IgD-negative memory B cell (primary cell): ENCODE measurements around the gene PTCRA. TPM values are rescaled to one million over a fixed set of nuclear protein-coding genes. Genes with fewer than 3 reads are reported as not detected.
"Not testable (repeated sequence)": the region's sequence is repeated elsewhere in the genome, so short reads cannot be mapped to it uniquely, and the experiment has no call there.

Source experiments
- H3K27ac Mint-ChIP-seq, 3 donors: one replicate each; pipeline ENCODE4 v1.8.0; 2020 to 2022; ENCODE audit warnings: mild to moderate bottlenecking in 3 of 3, mixed read lengths in 3 of 3, moderate library complexity in 1 of 3
- H3K27me3 Mint-ChIP-seq: one replicate; pipeline ENCODE4 v1.8.0; 2021; ENCODE audit warnings: mixed read lengths
- H3K36me3 Mint-ChIP-seq: one replicate; pipeline ENCODE4 v1.8.0; 2020; ENCODE audit warnings: mild to moderate bottlenecking, mixed read lengths
- H3K4me1 Mint-ChIP-seq, 3 donors: one replicate each; pipeline ENCODE4 v1.8.0; 2020 to 2022; ENCODE audit warnings: mixed read lengths in 3 of 3, mild to moderate bottlenecking in 1 of 3
- H3K4me3 Mint-ChIP-seq, 4 donors: one replicate each; pipeline ENCODE4 v1.8.0; 2020 to 2022; ENCODE audit warnings: mild to moderate bottlenecking in 4 of 4, mixed read lengths in 4 of 4, moderate library complexity in 3 of 4
- H3K9me3 Mint-ChIP-seq, 3 donors: one replicate each; pipeline ENCODE4 v1.8.0; 2020 to 2021; ENCODE audit warnings: mixed read lengths in 3 of 3, mild to moderate bottlenecking in 1 of 3
- polyA plus RNA-seq: library from polyadenylated mRNA; unstranded; fragments of 300-500 nt; fragmentation: Illumina TruSeq; gene quantifications from one replicate; pipeline ENCODE4 v1.2.3, GENCODE V29; 2021

PTCRA gene
- polyA plus RNA-seq, 1 donor from 2014 or later: 1.0 TPM

DNA sequence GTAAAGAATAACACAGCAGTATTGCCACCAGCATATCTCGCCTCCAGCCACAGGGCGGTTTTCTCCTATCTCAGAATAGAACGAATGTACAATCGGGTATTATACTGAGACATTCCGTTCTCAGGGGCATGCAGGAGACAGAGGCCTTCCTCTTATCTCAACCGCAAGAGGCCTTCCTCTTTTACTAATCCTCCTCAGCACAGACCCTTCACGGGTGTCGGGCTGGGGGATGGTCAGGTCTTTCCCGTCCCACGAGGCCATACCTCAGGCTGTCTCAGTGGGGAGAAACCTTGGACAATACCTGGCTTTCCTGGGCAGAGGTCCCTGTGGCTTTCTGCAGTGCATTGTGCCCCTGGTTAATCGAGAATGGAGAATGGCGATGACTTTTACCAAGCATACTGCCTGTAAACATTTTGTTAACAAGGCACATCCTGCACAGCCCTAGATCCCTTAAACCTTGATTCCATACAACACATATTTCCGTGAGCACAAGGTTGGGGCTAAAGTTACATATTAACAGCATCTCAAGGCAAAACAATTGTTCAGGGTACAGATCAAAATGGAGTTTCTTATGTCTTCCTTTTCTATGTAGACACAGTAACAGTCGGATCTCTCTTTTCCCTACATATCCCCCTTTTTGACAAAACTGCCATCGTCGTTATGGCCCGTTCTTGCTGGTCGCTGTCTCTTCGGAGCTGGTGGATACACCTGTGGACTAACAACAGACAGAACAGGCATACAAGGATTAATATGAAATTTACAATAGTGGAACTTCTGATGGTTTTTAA is 21.6 kb upstream of the PTCRA start:
- Mint-ChIP-seq H3K4me3 (peak overlapping the region; percentile 67 to 91 (median 80)), H3K4me1 (peaks cover 17 to 33% (median 27%) of the 10 kb centered on the region in 3 donors), H3K27ac (peak overlapping the region; percentile 41 to 84 (median 77))
- not testable (repeated sequence) for H3K9me3 Mint-ChIP-seq, H3K27me3 Mint-ChIP-seq, H3K36me3 Mint-ChIP-seq

DNA sequence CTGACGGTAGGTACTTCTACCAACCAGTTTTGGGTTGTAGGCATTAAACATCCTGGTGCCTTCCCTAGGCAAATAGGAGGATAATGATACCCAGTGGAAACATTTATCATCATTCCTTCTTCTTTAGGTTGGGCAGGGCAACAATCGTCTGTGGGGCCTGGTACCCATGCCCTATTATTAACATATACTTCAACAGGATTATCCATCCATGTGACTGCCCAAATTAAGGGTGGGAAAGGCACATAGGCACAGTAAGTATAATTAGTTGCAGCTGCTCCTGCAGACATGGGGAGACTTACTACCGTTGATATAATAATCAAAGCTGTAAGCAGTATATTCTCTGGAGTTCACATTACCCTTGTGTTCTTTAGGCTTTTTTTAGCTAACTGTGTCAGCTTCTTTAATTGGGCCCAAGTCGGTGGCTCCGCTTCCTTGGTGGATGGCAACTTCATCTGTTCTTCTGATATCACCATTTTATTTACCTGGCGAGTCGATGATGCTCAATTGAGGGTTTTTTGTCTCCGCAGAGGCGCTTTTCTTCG is 19.6 kb upstream of the PTCRA start:
- Mint-ChIP-seq H3K27me3 (no peaks in the 10 kb centered on the region), H3K36me3 (no peaks in the 10 kb centered on the region), H3K4me1 (peaks cover 17 to 21% (median 19%) of the 10 kb centered on the region in 3 donors), H3K27ac (no peak overlapping the region), H3K4me3 (no peak overlapping the region), H3K9me3 (no peaks in the 10 kb centered on the region)

DNA sequence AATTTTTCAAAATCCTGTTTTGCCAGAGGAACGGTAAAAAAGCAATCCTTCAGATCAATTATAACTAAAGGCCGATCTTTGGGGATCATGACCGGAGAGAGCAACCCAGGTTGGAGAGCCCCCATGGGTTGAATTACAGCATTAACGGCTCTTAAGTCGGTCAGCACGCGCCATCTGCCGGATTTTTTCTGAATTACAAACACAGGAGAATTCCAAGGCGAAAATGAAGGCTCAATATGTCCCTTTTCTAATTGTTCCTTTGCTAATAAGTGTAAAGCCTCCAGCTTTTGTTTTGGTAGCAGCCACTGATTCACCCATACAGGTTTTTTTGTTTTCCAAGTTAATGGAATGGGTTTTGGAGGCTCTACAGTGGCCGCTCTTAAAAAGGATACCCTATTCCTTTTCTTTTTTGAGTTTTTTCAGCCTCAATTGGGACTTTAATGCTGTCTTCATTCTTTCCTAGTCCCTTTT is 16.9 kb upstream of the PTCRA start:
- Mint-ChIP-seq H3K9me3 (no peaks in the 10 kb centered on the region), H3K27ac (peak overlapping the region in 2 of 3 donors; percentile 1 to 39), H3K4me3 (no peak overlapping the region), H3K27me3 (no peaks in the 10 kb centered on the region), H3K36me3 (no peaks in the 10 kb centered on the region), H3K4me1 (peaks cover 9 to 16% (median 10%) of the 10 kb centered on the region in 3 donors)

DNA sequence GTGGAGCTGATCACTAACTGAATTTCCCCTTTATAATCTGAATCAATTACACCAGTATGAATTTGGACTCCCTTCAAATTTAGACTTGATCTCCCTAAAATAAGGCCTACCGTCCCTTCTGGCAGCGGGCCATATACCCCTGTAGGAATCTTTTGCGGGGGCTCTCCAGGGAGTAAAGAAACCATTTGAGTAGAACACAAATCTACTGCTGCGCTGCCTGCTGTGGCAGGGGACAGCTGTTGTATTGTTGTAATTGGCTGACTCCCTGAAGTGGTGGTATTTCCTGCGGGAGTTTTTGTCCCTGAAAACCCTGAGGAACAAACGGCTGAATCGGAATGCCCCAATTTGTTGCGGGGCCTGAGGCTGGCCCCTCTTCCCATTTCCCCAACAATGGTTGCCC is 16.0 kb upstream of the PTCRA start:
- Mint-ChIP-seq H3K27me3 (no peaks in the 10 kb centered on the region), H3K27ac (peak overlapping the region in 1 of 3 donors; percentile 47), H3K9me3 (no peaks in the 10 kb centered on the region), H3K4me3 (no peak overlapping the region), H3K36me3 (no peaks in the 10 kb centered on the region), H3K4me1 (peaks cover 2 to 9% (median 4%) of the 10 kb centered on the region in 3 donors)

DNA sequence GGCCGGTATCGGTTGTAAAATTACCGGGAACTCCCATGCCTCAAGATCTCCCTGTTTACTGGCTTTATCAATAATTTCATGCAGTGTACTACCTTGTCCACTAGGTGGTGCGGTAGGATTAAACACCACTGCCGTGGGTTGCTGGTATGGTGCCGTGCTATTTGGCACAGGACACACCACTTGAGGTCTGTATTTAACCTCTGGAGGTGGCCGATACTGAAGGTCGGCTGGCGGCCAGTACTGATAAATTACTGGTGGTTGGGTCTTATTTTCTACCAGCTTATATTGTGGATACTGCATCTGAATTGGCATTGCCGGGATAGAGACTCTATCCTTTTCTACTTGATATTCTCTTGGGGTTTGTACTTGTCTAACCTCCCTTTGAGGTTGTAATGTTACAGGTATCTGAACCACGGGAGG is 14.3 kb upstream of the PTCRA start:
- no peak overlapping the region for H3K4me3 Mint-ChIP-seq
- H3K36me3 Mint-ChIP-seq: no peaks in the 10 kb centered on the region
- no peak overlapping the region for H3K27ac Mint-ChIP-seq
- H3K9me3 Mint-ChIP-seq: no peaks in the 10 kb centered on the region
- H3K4me1 Mint-ChIP-seq: peaks cover 2 to 9% (median 4%) of the 10 kb centered on the region in 3 donors
- no peaks in the 10 kb centered on the region for H3K27me3 Mint-ChIP-seq

DNA sequence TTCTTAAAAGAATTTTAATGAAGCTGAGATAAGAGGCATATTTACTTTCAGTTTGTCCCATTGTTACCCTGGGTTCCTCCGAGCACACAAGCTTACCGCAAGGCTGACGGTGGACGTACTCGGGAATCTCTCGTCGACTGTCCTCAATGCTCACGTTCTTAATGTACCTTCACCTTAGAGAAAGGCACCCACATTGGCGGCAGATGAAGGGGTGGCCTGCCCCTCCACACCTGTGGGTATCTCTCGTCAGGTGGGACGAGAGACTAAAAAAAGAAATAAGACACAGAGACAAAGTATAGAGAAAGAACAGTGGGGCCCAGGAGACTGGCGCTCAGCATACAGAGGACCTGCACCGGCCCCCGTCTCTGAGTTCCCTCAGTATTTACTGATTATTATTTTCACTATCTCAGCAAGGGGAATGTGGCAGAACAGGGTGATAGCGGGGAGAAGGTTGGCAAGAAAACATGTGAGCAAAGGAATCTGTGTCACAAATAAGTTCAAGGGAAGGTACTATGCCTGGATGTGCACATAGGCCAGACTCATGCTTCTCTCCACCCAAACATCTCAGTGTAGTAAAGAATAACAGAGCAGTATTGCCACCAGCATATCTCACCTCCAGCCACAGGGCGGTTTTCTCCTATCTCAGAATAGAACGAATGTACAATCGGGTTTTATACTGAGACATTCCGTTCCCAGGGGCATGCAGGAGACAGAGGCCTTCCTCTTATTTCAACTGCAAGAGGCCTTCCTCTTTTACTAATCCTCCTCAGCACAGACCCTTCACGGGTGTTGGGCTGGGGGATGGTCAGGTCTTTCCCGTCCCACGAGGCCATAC is 13.2 kb upstream of the PTCRA start:
- not testable (repeated sequence) for H3K9me3 Mint-ChIP-seq, H3K27ac Mint-ChIP-seq, H3K27me3 Mint-ChIP-seq, H3K4me1 Mint-ChIP-seq, H3K4me3 Mint-ChIP-seq, H3K36me3 Mint-ChIP-seq

DNA sequence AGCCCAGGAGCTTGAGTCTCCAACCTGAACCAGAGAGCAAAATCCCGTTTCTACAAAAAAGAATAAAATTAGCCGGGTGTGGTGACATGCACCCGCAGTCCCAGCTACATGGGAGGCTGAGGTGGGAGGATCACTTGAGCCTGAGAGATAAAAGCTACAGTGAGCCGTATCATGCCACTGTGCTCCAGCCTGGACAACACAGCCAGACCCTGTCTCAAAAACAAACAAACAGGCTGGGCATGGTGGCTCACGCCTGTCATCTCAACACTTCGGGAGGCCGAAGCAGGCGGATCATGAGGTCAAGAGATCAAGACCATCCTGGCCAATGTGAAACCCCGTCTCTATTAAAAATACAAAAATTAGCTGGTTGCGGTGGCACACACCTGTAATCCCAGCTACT is 11.4 kb upstream of the PTCRA start:
- Mint-ChIP-seq H3K4me1 (peaks cover 0 to 3% (median 1%) of the 10 kb centered on the region in 3 donors), H3K36me3 (no peaks in the 10 kb centered on the region), H3K27ac (peak overlapping the region in 1 of 3 donors; percentile 7), H3K4me3 (no peak overlapping the region), H3K27me3 (no peaks in the 10 kb centered on the region), H3K9me3 (no peaks in the 10 kb centered on the region)

DNA sequence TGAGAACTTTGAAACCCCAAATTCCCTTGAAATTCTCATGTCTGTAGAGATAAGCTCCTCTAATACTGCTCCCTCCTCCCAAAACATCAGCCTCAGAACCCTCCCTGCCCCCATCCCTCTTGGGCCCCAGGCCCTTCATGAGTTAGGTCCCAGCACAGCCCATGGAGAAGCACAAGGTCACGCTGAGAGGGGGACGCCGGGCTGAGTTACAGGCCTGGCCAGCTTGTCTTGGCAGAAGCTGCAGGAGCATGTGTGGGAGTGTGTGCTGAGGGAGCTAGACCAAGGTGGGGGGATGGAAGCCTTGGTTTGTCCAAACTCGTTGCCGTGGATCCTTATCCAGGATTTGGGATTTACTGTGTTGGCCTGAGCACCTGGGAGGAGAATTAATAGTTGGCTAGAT is 8.5 kb upstream of the PTCRA start:
- H3K4me3 Mint-ChIP-seq: no peak overlapping the region
- no peaks in the 10 kb centered on the region for H3K9me3 Mint-ChIP-seq
- no peak overlapping the region for H3K27ac Mint-ChIP-seq
- peaks cover 0 to 3% (median 3%) of the 10 kb centered on the region in 3 donors for H3K4me1 Mint-ChIP-seq
- H3K27me3 Mint-ChIP-seq: peaks cover 7% of the 10 kb centered on the region
- H3K36me3 Mint-ChIP-seq: no peaks in the 10 kb centered on the region

DNA sequence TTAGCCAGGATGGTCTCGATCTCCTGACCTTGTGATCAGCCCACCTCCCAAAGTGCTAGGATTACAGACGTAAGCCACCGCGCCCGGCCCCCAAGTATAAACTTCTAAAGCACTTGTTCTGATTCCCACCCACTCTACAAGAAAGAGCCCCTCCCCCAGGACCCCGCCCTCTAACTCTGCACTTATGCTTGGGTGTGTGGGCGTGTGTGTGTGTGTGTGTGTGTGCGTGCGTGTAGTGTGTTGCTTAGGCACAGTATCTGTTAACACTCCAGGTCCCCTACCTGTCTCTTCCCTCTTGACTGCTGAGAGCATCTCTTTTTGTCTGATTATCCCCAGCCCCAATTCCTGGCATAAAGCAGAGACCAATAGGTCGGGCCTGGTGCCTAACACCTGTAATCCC is 6.0 kb upstream of the PTCRA start:
- no peaks in the 10 kb centered on the region for H3K9me3 Mint-ChIP-seq
- no peaks in the 10 kb centered on the region for H3K36me3 Mint-ChIP-seq
- peaks cover 0 to 5% (median 3%) of the 10 kb centered on the region in 3 donors for H3K4me1 Mint-ChIP-seq
- H3K27ac Mint-ChIP-seq: no peak overlapping the region
- H3K27me3 Mint-ChIP-seq: peaks cover 13% of the 10 kb centered on the region
- H3K4me3 Mint-ChIP-seq: no peak overlapping the region

DNA sequence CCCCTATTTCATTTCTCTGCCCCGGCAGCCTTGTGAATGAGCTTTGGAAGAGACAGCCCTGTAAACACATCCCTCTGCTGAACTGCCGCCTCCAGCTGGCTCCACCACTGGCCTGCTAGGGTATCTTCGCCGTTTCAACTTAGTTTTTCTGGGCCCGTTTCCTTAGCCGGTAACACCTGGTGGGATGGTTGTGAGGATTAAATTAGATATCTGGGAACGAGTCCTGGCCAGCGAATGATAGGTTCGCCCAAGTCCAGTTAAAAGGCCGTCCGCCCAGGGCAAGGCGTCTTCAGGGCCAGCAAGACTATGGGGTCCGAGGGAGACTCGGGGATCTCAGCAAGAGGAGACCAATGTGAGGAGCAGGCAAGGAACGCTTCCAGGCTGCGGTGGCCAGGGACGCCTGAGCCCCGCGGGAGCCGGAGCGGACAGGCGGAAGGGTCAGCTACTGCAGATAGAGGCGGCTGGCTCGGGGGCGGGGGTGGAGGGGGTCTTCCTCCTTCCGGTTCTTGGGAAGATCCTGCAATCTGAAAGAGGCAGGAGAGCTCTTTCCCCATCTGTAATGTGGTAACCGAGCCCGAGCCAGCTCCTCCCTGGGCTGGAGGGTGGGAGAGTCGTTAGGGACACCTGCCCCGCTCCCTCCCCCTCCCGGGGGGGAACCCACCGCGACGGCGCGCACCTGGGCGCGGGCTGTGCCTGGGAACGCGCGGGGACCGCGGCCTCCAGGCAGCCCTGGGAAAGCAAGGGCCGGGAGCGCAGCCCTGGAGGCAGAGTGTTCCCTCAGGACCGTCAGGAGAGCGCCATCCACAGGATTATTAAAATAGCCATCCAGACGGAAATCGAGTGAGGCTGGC is 4.5 kb upstream of the PTCRA start:
- Mint-ChIP-seq H3K27ac (peak overlapping the region in 1 of 3 donors; percentile 5), H3K4me1 (peaks cover 0 to 5% (median 3%) of the 10 kb centered on the region in 3 donors), H3K4me3 (peak overlapping the region in 1 of 4 donors; percentile 73), H3K27me3 (peaks cover 13% of the 10 kb centered on the region), H3K9me3 (no peaks in the 10 kb centered on the region), H3K36me3 (no peaks in the 10 kb centered on the region)

DNA sequence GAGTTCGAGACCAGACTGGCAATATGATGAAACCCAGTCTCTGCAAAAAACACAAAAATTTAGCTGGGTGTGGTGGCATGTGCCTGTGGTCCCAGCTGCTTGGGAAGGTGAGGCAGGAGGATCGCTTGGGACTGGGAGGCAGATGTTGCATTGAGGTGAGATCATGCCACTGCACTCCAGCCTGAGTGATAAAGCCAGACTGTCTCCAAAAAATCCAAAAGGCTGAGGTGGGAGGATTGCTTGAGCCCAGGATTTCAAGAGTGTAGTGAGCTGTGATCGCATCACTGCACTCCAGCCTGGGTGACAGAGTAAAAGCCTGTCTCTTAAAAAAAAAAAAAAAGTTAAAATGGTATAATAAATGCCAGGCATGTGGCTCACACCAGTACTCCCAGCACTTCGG is 1.3 kb upstream of the PTCRA start:
- no peaks in the 10 kb centered on the region for H3K9me3 Mint-ChIP-seq
- peaks cover 13% of the 10 kb centered on the region for H3K27me3 Mint-ChIP-seq
- peaks cover 0 to 5% (median 3%) of the 10 kb centered on the region in 3 donors for H3K4me1 Mint-ChIP-seq
- no peak overlapping the region for H3K27ac Mint-ChIP-seq
- H3K36me3 Mint-ChIP-seq: no peaks in the 10 kb centered on the region
- H3K4me3 Mint-ChIP-seq: no peak overlapping the region

DNA sequence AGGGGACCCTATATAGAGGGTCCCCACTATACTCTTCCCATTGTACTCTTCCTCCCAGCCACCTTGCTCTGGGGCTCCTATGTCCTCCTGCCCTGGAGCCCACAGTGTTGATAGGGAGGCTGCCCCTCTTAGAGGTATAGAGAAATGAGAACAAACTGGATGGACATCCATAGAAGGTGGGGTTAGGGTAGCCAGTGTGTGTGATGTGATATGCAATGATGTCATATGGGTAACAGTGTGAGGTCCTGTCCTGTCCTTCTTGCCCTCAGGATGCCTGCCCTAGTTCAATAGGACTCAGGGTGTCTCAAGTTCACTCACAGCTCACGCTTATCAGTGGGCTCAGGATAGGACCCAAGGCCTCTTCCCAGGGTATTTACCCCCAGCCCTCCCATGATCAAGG is 435 bp downstream of the PTCRA start:
- Mint-ChIP-seq H3K27me3 (peaks cover 8% of the 10 kb centered on the region), H3K9me3 (no peaks in the 10 kb centered on the region), H3K36me3 (no peaks in the 10 kb centered on the region), H3K27ac (no peak overlapping the region), H3K4me1 (peaks cover 0 to 4% (median 1%) of the 10 kb centered on the region in 3 donors), H3K4me3 (no peak overlapping the region)

DNA sequence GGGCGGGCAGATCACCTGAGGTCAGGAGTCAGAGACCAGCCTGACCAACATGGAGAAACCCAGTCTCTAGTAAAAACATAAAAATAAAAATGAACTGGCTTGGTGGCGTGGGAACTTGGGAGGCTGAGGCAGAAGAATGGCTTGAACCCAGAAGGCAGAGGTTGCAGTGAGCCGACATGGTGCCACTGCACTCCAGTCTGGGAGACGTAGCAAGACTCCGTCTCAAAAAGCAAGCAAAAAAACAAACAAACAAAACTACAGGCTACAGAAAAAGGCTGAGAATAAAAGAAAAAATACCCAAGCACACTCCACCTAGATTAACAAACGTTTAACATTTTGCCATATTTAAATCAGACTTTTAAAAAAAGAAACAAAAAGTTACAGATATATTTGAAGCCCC is 5.9 kb downstream of the PTCRA start:
- H3K27ac Mint-ChIP-seq: no peak overlapping the region
- no peaks in the 10 kb centered on the region for H3K9me3 Mint-ChIP-seq
- peaks cover 7 to 14% (median 8%) of the 10 kb centered on the region in 3 donors for H3K4me1 Mint-ChIP-seq
- peaks cover 2% of the 10 kb centered on the region for H3K27me3 Mint-ChIP-seq
- H3K4me3 Mint-ChIP-seq: peak overlapping the region in 1 of 4 donors; percentile 35
- H3K36me3 Mint-ChIP-seq: no peaks in the 10 kb centered on the region

DNA sequence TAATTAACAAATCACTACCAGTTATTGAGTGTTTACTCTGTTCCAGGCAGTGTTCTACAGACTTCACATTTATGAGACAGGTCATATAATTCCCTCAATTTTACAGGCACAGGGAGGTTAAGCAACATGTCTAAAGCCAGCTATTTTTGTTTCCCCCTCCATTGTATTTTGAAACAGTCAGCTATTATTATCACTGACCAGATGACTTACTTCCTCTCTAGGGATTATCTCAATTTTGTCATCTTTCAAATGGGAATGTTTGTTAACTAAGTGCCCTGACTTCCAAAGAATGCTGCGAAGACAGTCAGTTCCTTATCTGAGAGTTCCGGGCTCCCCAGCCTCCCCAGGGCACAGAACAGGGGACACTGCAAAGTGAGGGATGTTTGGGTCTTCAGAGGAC is 7.8 kb downstream of the PTCRA start:
- Mint-ChIP-seq H3K4me3 (peak overlapping the region in 1 of 4 donors; percentile 19), H3K27me3 (peaks cover 2% of the 10 kb centered on the region), H3K36me3 (no peaks in the 10 kb centered on the region), H3K9me3 (no peaks in the 10 kb centered on the region), H3K4me1 (peaks cover 12 to 18% (median 12%) of the 10 kb centered on the region in 3 donors), H3K27ac (peak overlapping the region in 1 of 3 donors; percentile 36)
